ENCODE results near the gene SMIM17.
A peak's percentile ranks its signal among the peaks of the same experiment; 100 is the strongest.

Gene SMIM17

GRCh38 chr19:56642711-56643459, at the start of gene SMIM17:
Gene SMIM17, plus strand, starts transcription at chr19:56643159. Its CDS starts 2,509 bp downstream, at chr19:56645668.
- DNase-seq = no peak

GRCh38 chr19:56594446-56594782, 48.5 kb upstream of the SMIM17 start:
- no peak for DNase-seq

- DNase-seq = peak; percentile 76
Measured at GRCh38 chr19:56594783-56595547, 48.0 kb upstream of the SMIM17 start, which contains the start of gene ZNF71. Gene ZNF71, plus strand, starts transcription at chr19:56595302. Its CDS starts 6,257 bp downstream, at chr19:56601559.

GRCh38 chr19:56595548-56595899, 47.4 kb upstream of the SMIM17 start:
- no peak for DNase-seq

GRCh38 chr19:56596676-56597075, 46.3 kb upstream of the SMIM17 start:
- DNase-seq = no peak

- DNase-seq = no peak
Measured at GRCh38 chr19:56597696-56598095, 45.3 kb upstream of the SMIM17 start.

- DNase-seq = no peak
Measured at GRCh38 chr19:56601375-56601774, 41.6 kb upstream of the SMIM17 start.

GRCh38 chr19:56603829-56604228, 39.1 kb upstream of the SMIM17 start:
- no peak for DNase-seq

- DNase-seq = no peak
Measured at GRCh38 chr19:56608274-56608964, 34.5 kb upstream of the SMIM17 start.

GRCh38 chr19:56611288-56611687, 31.7 kb upstream of the SMIM17 start:
- no peak for DNase-seq

GRCh38 chr19:56612737-56613136, 30.2 kb upstream of the SMIM17 start:
- DNase-seq = no peak

- DNase-seq = no peak
Measured at GRCh38 chr19:56613639-56614038, 29.3 kb upstream of the SMIM17 start.

- no peak for DNase-seq
Measured at GRCh38 chr19:56617531-56617930, 25.4 kb upstream of the SMIM17 start.

GRCh38 chr19:56619121-56619520, 23.8 kb upstream of the SMIM17 start:
- no peak for DNase-seq

GRCh38 chr19:56622374-56622773, 20.6 kb upstream of the SMIM17 start:
- no peak for DNase-seq

GRCh38 chr19:56623006-56623405, 20.0 kb upstream of the SMIM17 start:
- no peak for DNase-seq

GRCh38 chr19:56625708-56626107, 17.3 kb upstream of the SMIM17 start:
- no peak for DNase-seq

GRCh38 chr19:56633021-56633420, 9.9 kb upstream of the SMIM17 start:
- DNase-seq = no peak

- no peak for DNase-seq
Measured at GRCh38 chr19:56637976-56638555, 4.9 kb upstream of the SMIM17 start.

- no peak for DNase-seq
Measured at GRCh38 chr19:56639217-56639616, 3.7 kb upstream of the SMIM17 start.

GRCh38 chr19:56643460-56643955, 549 bp downstream of the SMIM17 start:
- no peak for DNase-seq

GRCh38 chr19:56654151-56654550, 11.2 kb downstream of the SMIM17 start:
- no peak for DNase-seq
